BE2C (cell line): ENCODE results near the gene SH2D3A.
A peak's percentile ranks its signal among the peaks of the same experiment; 100 is the strongest.

Experiments used
- DNase-seq: peaks from one replicate; pipeline ENCODE4 v3.0.0-alpha.2; 2020
- H3K27me3 ChIP-seq: fragments of 250-450 bp; sonication (Bioruptor Pico); 2 replicates; pipeline ENCODE4 v1.5.1; 2020; ENCODE audit warnings: mild to moderate bottlenecking
- H3K36me3 ChIP-seq: fragments of 250-450 bp; sonication (Bioruptor Pico); 2 replicates; pipeline ENCODE4 v1.5.1; 2020; ENCODE audit warnings: mild to moderate bottlenecking
- H3K4me1 ChIP-seq: fragments of 250-450 bp; sonication (Bioruptor Pico); 2 replicates; pipeline ENCODE4 v1.5.1; 2020
- H3K4me3 ChIP-seq: 2 replicates; pipeline ENCODE4 v1.5.1; 2011; ENCODE audit warnings: low read depth, low read length
- H3K9me3 ChIP-seq: fragments of 250-450 bp; sonication (Bioruptor Pico); 2 replicates; pipeline ENCODE4 v1.5.1; 2020
- CTCF ChIP-seq: IDR thresholded peaks from 2 replicates; pipeline ENCODE4 v1.5.1; 2012; ENCODE audit warnings: mild to moderate bottlenecking, low read depth, low read length

SH2D3A gene

GRCh38 chr19:6736917-6737283 lies 30.3 kb downstream of the SH2D3A start:
- Histone ChIP-seq H3K4me1 (peaks cover 5% of the 10 kb centered on the region), H3K4me3 (peak overlapping the region; percentile 85), H3K36me3 (no peaks in the 10 kb centered on the region), H3K9me3 (no peaks in the 10 kb centered on the region), H3K27me3 (no peaks in the 10 kb centered on the region)
- no peak for TF ChIP-seq CTCF
- no peak for DNase-seq

GRCh38 chr19:6736169-6736916 lies 30.9 kb downstream of the SH2D3A start:
- H3K4me3 ChIP-seq = peak overlapping the region; percentile 85
- peak; percentile 55 for TF ChIP-seq CTCF
- H3K9me3 ChIP-seq = no peaks in the 10 kb centered on the region
- peak; percentile 77 for DNase-seq
- H3K4me1 ChIP-seq = peaks cover 5% of the 10 kb centered on the region
- no peaks in the 10 kb centered on the region for H3K27me3 ChIP-seq
- no peaks in the 10 kb centered on the region for H3K36me3 ChIP-seq

GRCh38 chr19:6735181-6735911 lies 31.9 kb downstream of the SH2D3A start:
- no peak for TF ChIP-seq CTCF
- Histone ChIP-seq H3K27me3 (no peaks in the 10 kb centered on the region), H3K9me3 (no peaks in the 10 kb centered on the region), H3K36me3 (no peaks in the 10 kb centered on the region), H3K4me3 (no peak overlapping the region), H3K4me1 (peaks cover 5% of the 10 kb centered on the region)
- DNase-seq = no peak

- DNase-seq = no peak
- no peak for TF ChIP-seq CTCF
- Histone ChIP-seq H3K4me1 (peaks cover 5% of the 10 kb centered on the region), H3K36me3 (no peaks in the 10 kb centered on the region), H3K4me3 (no peak overlapping the region), H3K9me3 (no peaks in the 10 kb centered on the region), H3K27me3 (no peaks in the 10 kb centered on the region)
These were observed 33.0 kb downstream of the SH2D3A start for GRCh38 chr19:6734096-6734696.

- H3K4me1 ChIP-seq = no peaks in the 10 kb centered on the region; the same call in 1 of the 2 replicates
- no peak for TF ChIP-seq CTCF
These were observed 33.7 kb downstream of the SH2D3A start for GRCh38 chr19:6733338-6734095.

More at GRCh38 chr19:6733338-6734095, 33.7 kb downstream of the SH2D3A start:
- DNase-seq = no peak
- Histone ChIP-seq H3K27me3 (no peaks in the 10 kb centered on the region), H3K36me3 (no peaks in the 10 kb centered on the region), H3K4me3 (no peak overlapping the region), H3K9me3 (no peaks in the 10 kb centered on the region)
